Skeletal muscle tissue (tissue), 4 donors: ENCODE data around the gene CEMIP2. TPM values are rescaled to one million over a fixed set of nuclear protein-coding genes. Genes with fewer than 3 reads are reported as not detected.

Experiments
- H3K27ac ChIP-seq: one replicate; pipeline ENCODE4 v1.7.0; 2013; ENCODE audit warnings: mild to moderate bottlenecking, low read depth, low read length, inconsistent platforms
- H3K27me3 ChIP-seq, 3 donors: one replicate each; pipeline ENCODE4 v1.7.0; 2013; ENCODE audit warnings: low read length in 3 of 3; ENCODE audit not compliant: control insufficient read depth in 3 of 3, insufficient read depth in 3 of 3
- H3K36me3 ChIP-seq, 3 donors: one replicate each; pipeline ENCODE4 v1.7.0; 2013; ENCODE audit warnings: low read length in 3 of 3; ENCODE audit not compliant: control insufficient read depth in 3 of 3, insufficient read depth in 3 of 3
- H3K4me1 ChIP-seq, 3 donors: one replicate each; pipeline ENCODE4 v1.7.0; 2013; ENCODE audit warnings: low read length in 3 of 3, mild to moderate bottlenecking in 3 of 3; ENCODE audit not compliant: control insufficient read depth in 3 of 3, insufficient read depth in 3 of 3
- H3K4me3 ChIP-seq, 3 donors: one replicate each; pipeline ENCODE4 v1.7.0; 2013; ENCODE audit warnings: low read length in 3 of 3
- H3K9ac ChIP-seq, 3 donors: one replicate each; pipeline ENCODE4 v1.7.0; 2013; ENCODE audit warnings: low read length in 3 of 3, mild to moderate bottlenecking in 3 of 3, moderate library complexity in 2 of 3, low read depth in 1 of 3
- H3K9me3 ChIP-seq, 3 donors: one replicate each; pipeline ENCODE4 v1.7.0; 2013; ENCODE audit warnings: low read length in 3 of 3; ENCODE audit not compliant: control insufficient read depth in 3 of 3
- total RNA-seq: library from RNA; depleted of rRNA; stranded (reverse); fragments of >200 nt; gene quantifications from one replicate; pipeline ENCODE4 v1.2.3, GENCODE V29; 2014
- donor health status: Osteomylitis.

The CEMIP2 gene
- total RNA-seq, 1 donor from 2014 or later = 39.7 TPM

DNA sequence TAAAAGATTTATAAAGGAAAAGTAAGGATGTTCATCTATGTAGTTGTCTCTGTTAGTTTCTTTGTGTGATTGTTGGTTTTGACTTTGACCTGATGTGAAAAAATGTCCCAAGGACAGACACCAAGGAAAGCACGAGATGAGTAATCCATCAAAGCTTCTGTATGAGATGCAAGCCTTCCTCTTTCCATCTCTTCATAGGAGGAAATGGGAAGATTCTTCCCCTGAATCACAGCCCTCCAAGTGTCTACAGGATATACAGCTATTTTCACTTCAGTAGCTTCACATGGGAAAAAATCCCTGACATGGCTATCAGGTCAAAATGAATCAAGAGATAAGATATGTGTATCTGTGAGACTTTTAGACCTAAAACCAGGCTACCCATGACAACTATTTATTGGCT lies 29.0 kb upstream of the CEMIP2 start:
- Histone ChIP-seq H3K36me3 (no peaks in the 10 kb centered on the region), H3K4me3 (no peak overlapping the region), H3K9ac (no peak overlapping the region), H3K27ac (no peak overlapping the region), H3K4me1 (no peaks in the 10 kb centered on the region), H3K27me3 (no peaks in the 10 kb centered on the region), H3K9me3 (no peaks in the 10 kb centered on the region)

DNA sequence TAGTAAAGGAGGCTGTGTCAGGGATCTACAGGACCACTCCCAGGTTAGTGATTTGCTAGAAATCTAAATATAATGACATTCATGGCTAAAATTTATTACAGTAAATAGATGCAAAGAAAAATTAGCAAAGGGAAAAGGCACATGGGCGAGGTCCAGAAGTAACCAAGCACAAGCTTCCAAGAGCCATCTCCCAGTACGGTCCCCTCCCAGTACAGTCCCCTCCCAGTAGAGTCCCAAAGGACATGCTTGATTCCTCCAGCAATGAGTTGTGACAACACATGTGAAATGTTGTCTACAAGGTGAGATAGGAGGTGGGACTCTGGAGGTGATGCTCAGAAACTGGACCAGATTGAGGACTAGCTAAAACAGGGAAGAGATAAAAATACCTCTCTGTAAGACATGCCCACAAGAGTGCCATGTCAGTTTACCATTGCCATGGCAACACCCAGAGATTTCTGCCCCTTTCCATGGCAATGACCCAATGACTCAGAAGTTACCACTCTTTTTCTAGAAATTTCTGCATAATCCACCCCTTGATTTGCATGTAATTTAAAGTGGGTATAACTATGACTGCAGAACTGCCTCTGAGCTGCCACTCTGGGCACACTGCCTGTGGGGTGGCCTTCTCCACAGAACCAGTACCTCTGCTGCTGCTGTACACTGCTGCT lies 27.9 kb upstream of the CEMIP2 start:
- H3K36me3 ChIP-seq = no peaks in the 10 kb centered on the region
- H3K9me3 ChIP-seq = no peaks in the 10 kb centered on the region
- H3K27me3 ChIP-seq = no peaks in the 10 kb centered on the region
- H3K9ac ChIP-seq = no peak overlapping the region
- no peaks in the 10 kb centered on the region for H3K4me1 ChIP-seq
- H3K4me3 ChIP-seq = no peak overlapping the region
- H3K27ac ChIP-seq = no peak overlapping the region

DNA sequence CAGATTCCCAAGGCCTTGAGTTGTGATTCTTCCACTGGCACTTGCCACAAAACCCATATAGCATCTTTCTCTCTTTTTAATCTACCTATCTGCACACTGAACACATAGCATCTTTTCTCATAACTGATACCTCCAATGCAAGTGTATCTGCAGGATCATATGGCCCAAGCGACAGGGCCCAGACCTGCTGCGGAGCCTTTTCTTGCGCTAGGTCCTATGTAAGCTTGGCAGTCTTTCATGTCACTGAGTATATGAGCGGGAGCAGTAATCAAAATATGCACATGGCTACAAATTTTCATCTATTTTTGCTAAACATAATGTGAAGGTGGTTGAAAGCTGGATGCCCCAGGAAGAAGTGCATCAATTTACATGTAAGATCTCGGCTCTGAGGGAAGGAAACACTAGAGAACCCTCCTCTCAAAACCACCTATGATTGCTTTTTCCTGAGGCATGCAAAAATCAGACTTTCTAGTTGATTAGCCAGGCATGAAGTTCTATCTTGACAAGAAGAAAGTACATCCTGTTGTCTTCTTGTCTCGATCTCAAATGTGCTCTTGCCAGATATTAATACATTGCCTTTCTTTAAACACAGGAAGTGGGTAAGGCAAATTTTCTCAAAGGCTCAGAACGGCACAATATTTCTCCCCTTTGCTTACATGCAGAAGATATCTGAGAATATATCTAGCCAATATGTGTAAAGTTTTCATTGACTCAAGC lies 26.9 kb upstream of the CEMIP2 start:
- H3K4me1 ChIP-seq = no peaks in the 10 kb centered on the region
- no peaks in the 10 kb centered on the region for H3K36me3 ChIP-seq
- H3K27ac ChIP-seq = no peak overlapping the region
- H3K9me3 ChIP-seq = no peaks in the 10 kb centered on the region
- no peak overlapping the region for H3K4me3 ChIP-seq
- H3K27me3 ChIP-seq = no peaks in the 10 kb centered on the region
- no peak overlapping the region for H3K9ac ChIP-seq

- Histone ChIP-seq H3K9me3 (no peaks in the 10 kb centered on the region), H3K9ac (no peak overlapping the region), H3K4me3 (no peak overlapping the region), H3K27me3 (no peaks in the 10 kb centered on the region), H3K27ac (no peak overlapping the region), H3K4me1 (no peaks in the 10 kb centered on the region), H3K36me3 (no peaks in the 10 kb centered on the region)
Observed at GRCh38 chr9:71793386-71794105, 25.2 kb upstream of the CEMIP2 start.

GRCh38 chr9:71791875-71792274 lies 23.6 kb upstream of the CEMIP2 start:
- no peaks in the 10 kb centered on the region for H3K9me3 ChIP-seq
- H3K27me3 ChIP-seq = no peaks in the 10 kb centered on the region
- H3K27ac ChIP-seq = no peak overlapping the region
- H3K9ac ChIP-seq = no peak overlapping the region
- no peaks in the 10 kb centered on the region for H3K36me3 ChIP-seq
- H3K4me3 ChIP-seq = no peak overlapping the region
- H3K4me1 ChIP-seq = no peaks in the 10 kb centered on the region

GRCh38 chr9:71790296-71790695 lies 22.0 kb upstream of the CEMIP2 start:
- no peaks in the 10 kb centered on the region for H3K27me3 ChIP-seq
- no peaks in the 10 kb centered on the region for H3K36me3 ChIP-seq
- H3K9ac ChIP-seq = no peak overlapping the region
- H3K4me1 ChIP-seq = no peaks in the 10 kb centered on the region
- no peaks in the 10 kb centered on the region for H3K9me3 ChIP-seq
- H3K27ac ChIP-seq = no peak overlapping the region
- H3K4me3 ChIP-seq = no peak overlapping the region

GRCh38 chr9:71783120-71783523 lies 14.8 kb upstream of the CEMIP2 start:
- Histone ChIP-seq H3K9me3 (no peaks in the 10 kb centered on the region), H3K36me3 (no peaks in the 10 kb centered on the region), H3K27ac (no peak overlapping the region), H3K4me1 (no peaks in the 10 kb centered on the region), H3K4me3 (no peak overlapping the region), H3K9ac (no peak overlapping the region), H3K27me3 (no peaks in the 10 kb centered on the region)

DNA sequence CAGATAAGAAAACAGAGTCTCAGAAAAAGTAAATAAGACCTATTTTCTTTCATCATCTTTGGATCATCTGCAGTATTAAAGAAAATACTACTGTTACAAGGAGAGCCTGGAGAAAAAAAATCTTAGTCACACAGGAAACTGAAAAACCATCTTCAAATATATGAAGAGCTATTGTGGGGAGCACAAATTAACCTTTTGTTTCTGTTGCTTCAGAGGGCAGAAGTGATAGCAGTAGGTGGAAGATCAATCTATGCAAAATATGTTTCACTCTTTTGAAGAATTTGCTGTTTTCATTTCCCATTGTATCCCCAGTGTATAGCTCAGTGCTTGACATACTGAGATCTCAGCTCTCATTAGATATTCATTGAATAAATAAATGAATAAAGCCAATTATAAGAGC lies 13.1 kb upstream of the CEMIP2 start:
- no peaks in the 10 kb centered on the region for H3K36me3 ChIP-seq
- no peaks in the 10 kb centered on the region for H3K27me3 ChIP-seq
- no peak overlapping the region for H3K4me3 ChIP-seq
- no peak overlapping the region for H3K9ac ChIP-seq
- H3K9me3 ChIP-seq = no peaks in the 10 kb centered on the region
- no peaks in the 10 kb centered on the region for H3K4me1 ChIP-seq
- no peak overlapping the region for H3K27ac ChIP-seq

- Histone ChIP-seq H3K27me3 (no peaks in the 10 kb centered on the region), H3K27ac (no peak overlapping the region), H3K4me3 (no peak overlapping the region), H3K9me3 (no peaks in the 10 kb centered on the region), H3K36me3 (no peaks in the 10 kb centered on the region), H3K4me1 (no peaks in the 10 kb centered on the region), H3K9ac (no peak overlapping the region)
Observed at GRCh38 chr9:71780953-71781352, 12.6 kb upstream of the CEMIP2 start.

DNA sequence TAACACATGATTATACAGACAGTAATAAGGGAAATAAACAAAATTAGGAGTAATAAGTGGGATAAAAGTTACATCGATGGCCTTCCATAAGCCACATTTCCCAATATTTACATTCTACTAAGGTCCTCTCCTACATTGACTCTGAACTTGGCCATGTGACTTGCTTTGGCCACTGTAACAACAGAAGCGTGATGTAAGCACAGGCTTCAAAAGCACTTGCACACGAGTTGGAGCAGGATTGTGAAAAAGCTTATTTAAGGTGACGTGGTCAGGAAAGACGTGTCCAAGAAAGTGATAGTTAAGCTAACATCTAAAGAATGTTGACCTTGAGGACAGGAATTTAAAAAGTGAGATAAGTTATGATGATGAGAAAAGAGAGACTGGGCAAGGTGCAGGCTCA lies 9.8 kb upstream of the CEMIP2 start:
- Histone ChIP-seq H3K4me1 (no peaks in the 10 kb centered on the region), H3K27ac (no peak overlapping the region), H3K27me3 (no peaks in the 10 kb centered on the region), H3K9ac (no peak overlapping the region), H3K4me3 (no peak overlapping the region), H3K36me3 (no peaks in the 10 kb centered on the region), H3K9me3 (no peaks in the 10 kb centered on the region)
